ENCODE results near the gene HS1BP3. TPM values are rescaled to one million over a fixed set of nuclear protein-coding genes. Genes with fewer than 3 reads are reported as not detected.

HS1BP3 gene
- total and polyA plus RNA-seq, 2 of the 13 experiments (the other 11 are each of a cell fraction or from before 2014, with no cell fraction given): 15.2 to 22.0 TPM

- TF ChIP-seq, protein P1, sequence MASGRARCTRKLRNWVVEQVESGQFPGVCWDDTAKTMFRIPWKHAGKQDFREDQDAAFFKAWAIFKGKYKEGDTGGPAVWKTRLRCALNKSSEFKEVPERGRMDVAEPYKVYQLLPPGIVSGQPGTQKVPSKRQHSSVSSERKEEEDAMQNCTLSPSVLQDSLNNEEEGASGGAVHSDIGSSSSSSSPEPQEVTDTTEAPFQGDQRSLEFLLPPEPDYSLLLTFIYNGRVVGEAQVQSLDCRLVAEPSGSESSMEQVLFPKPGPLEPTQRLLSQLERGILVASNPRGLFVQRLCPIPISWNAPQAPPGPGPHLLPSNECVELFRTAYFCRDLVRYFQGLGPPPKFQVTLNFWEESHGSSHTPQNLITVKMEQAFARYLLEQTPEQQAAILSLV (CRISPR knock-in tag; IDR thresholded peaks at IDR 0.05; ENCODE audit: borderline replicate concordance): peak; percentile 81; the same call in 1 of the 2 replicates
- TF ChIP-seq ZNF30 (CRISPR knock-in tag; IDR thresholded peaks at IDR 0.05) (no peak), ZFP36 (IDR thresholded peaks at IDR 0.05; ENCODE audit: borderline replicate concordance, low read depth, low read length, partially characterized antibody) (no peak), ZNF781 (CRISPR knock-in tag; IDR thresholded peaks at IDR 0.05; ENCODE audit: borderline replicate concordance, not compliant biosample characterization) (no peak), CENPT (CRISPR knock-in tag; IDR thresholded peaks at IDR 0.05; ENCODE audit: low read depth) (no peak), ZNF282 (IDR thresholded peaks at IDR 0.05; ENCODE audit: partially characterized antibody) (no peak), ZNF547 (CRISPR knock-in tag; IDR thresholded peaks at IDR 0.05) (no peak), ARNT2 (CRISPR knock-in tag; IDR thresholded peaks at IDR 0.05; ENCODE audit: low read depth) (no peak), SATB2 (CRISPR knock-in tag; IDR thresholded peaks at IDR 0.05) (no peak), HDAC1 (CRISPR knock-in tag; IDR thresholded peaks at IDR 0.05) (peak; percentile 50; the same call in 1 of the 2 replicates), HMGXB3 (CRISPR knock-in tag; IDR thresholded peaks at IDR 0.05; ENCODE audit: borderline replicate concordance) (no peak), LBX2 (CRISPR knock-in tag; IDR thresholded peaks at IDR 0.05; ENCODE audit: borderline replicate concordance) (no peak), PAX8 (CRISPR knock-in tag; IDR thresholded peaks at IDR 0.05; ENCODE audit: borderline replicate concordance) (no peak), ETV5 (CRISPR knock-in tag; IDR thresholded peaks at IDR 0.05; ENCODE audit: borderline replicate concordance) (no peak; the same call in 1 of the 2 replicates), AKNA (CRISPR knock-in tag; IDR thresholded peaks at IDR 0.05; ENCODE audit: borderline replicate concordance) (no peak), ZNF703 (CRISPR knock-in tag; IDR thresholded peaks at IDR 0.05; ENCODE audit: borderline replicate concordance) (no peak)
- TF ChIP-seq, protein P2, sequence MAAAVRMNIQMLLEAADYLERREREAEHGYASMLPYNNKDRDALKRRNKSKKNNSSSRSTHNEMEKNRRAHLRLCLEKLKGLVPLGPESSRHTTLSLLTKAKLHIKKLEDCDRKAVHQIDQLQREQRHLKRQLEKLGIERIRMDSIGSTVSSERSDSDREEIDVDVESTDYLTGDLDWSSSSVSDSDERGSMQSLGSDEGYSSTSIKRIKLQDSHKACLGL (CRISPR knock-in tag; IDR thresholded peaks at IDR 0.05): 0 out of 2 replicates have a peak, but pooled peaks have one; percentile 40
Observed at GRCh38 chr2:20617892-20618467, 32.9 kb downstream of the HS1BP3 start (continued).

All from HepG2 (cell line).